Tibial nerve (tissue), 3 donors: Measurements from ENCODE around the gene PYCR2.

ENCODE experiments used
- POLR2A ChIP-seq, 2 donors: fragments of 450-650 bp; IDR thresholded peaks; one replicate each; pipeline ENCODE4 v1.6.1; 2017; ENCODE audit warnings: antibody characterized with exemption in 2 of 2, mild to moderate bottlenecking in 2 of 2, moderate library complexity in 2 of 2
- TF ChIP-seq, protein P1 (sequence below), 5 experiments: fragments of 200-600 bp in 3 of 5; fragments of 450-650 bp in 2 of 5; sonication (generic) in 3 of 5; IDR thresholded peaks; one replicate each; pipeline ENCODE4 v1.5.1; 2016 to 2019; ENCODE audit warnings: antibody characterized with exemption in 5 of 5, mild to moderate bottlenecking in 3 of 5, moderate library complexity in 2 of 5

DNA sequence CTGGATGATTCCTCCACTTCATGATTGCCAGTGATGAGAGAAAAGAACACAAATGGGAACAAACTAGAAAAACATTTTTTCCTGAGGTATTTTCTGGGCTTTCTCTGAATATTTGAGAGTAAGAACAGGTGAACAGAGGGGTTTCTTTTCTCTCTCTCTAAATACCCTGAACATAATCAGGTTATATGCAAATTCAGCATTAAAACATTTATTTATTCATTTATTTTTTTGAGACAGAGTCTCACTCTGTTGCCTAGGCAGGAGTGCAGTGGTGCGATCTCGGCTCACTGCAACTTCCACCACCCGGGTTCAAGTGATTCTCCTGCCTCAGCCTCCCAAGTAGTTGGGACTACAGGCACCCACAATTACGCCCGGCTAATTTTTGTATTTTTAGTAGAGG, 22.8 kb upstream of the PYCR2 start:
- TF ChIP-seq, protein P1, sequence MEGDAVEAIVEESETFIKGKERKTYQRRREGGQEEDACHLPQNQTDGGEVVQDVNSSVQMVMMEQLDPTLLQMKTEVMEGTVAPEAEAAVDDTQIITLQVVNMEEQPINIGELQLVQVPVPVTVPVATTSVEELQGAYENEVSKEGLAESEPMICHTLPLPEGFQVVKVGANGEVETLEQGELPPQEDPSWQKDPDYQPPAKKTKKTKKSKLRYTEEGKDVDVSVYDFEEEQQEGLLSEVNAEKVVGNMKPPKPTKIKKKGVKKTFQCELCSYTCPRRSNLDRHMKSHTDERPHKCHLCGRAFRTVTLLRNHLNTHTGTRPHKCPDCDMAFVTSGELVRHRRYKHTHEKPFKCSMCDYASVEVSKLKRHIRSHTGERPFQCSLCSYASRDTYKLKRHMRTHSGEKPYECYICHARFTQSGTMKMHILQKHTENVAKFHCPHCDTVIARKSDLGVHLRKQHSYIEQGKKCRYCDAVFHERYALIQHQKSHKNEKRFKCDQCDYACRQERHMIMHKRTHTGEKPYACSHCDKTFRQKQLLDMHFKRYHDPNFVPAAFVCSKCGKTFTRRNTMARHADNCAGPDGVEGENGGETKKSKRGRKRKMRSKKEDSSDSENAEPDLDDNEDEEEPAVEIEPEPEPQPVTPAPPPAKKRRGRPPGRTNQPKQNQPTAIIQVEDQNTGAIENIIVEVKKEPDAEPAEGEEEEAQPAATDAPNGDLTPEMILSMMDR (IDR thresholded peaks at IDR 0.05): no peak
- TF ChIP-seq POLR2A (IDR thresholded peaks at IDR 0.05): no peak
